ENCODE measurements around the gene NAPEPLD. TPM values are rescaled to one million over a fixed set of nuclear protein-coding genes. Genes with fewer than 3 reads are reported as not detected.

Gene NAPEPLD
- total and polyA plus RNA-seq, 2 of the 8 experiments (the other 6 are each of a cell fraction or from before 2014, with no cell fraction given): 4.2 to 9.9 TPM

- Histone ChIP-seq H2AK5ac (ENCODE audit: low read depth, low read length) (no peak overlapping the region), H3K4me1 (replicated peaks in 1 of 4; ENCODE audit: control insufficient read depth in 3 of 4, insufficient read depth in 4 of 4, low read length in 3 of 4) (0 out of 7 replicates have a peak, but pooled peaks cover 0 to 2% (median 0%) of the 10 kb centered on the region in 4 experiments), H4K91ac (replicated peaks; ENCODE audit: insufficient read length, low read length) (no peak overlapping the region), H3K9me3 (ENCODE audit: insufficient read depth in 2 of 2, low read depth in 1 of 2, low read length in 1 of 2) (no peaks in the 10 kb centered on the region), H3K4me3 (ENCODE audit: extremely low read depth in 1 of 4, insufficient read depth in 2 of 4, low read depth in 3 of 4, low read length in 4 of 4) (no peak overlapping the region), H2BK5ac (ENCODE audit: low read depth, low read length) (no peak overlapping the region), H3K36me3 (ENCODE audit: control insufficient read depth in 2 of 4, insufficient read depth in 4 of 4, low read length in 3 of 4) (peaks cover 4 to 25% (median 9%) of the 10 kb centered on the region in 4 experiments; a peak in 6 of 8 replicates), H2BK15ac (ENCODE audit: low read length) (no peak overlapping the region), H2BK120ac (replicated peaks; ENCODE audit: low read depth, low read length) (no peak overlapping the region), H3K27ac (ENCODE audit: low read depth, low read length) (no peak overlapping the region), H4K8ac (ENCODE audit: extremely low read depth, insufficient read depth, low read length) (no peak overlapping the region), H3K9ac (replicated peaks in 1 of 4; ENCODE audit: extremely low read depth in 1 of 4, low read depth in 3 of 4, low read length in 3 of 4) (no peak overlapping the region), H3K79me1 (ENCODE audit: low read depth, low read length) (no peaks in the 10 kb centered on the region), H3K56ac (replicated peaks; ENCODE audit: insufficient read length, low read depth, low read length) (no peak overlapping the region), H3K23ac (ENCODE audit: insufficient read length) (no peak overlapping the region), H3K18ac (ENCODE audit: extremely low read depth, low read length) (no peak overlapping the region), H3K14ac (ENCODE audit: insufficient read length) (no peak overlapping the region), H2BK20ac (ENCODE audit: low read length) (no peak overlapping the region), H3K23me2 (ENCODE audit: low read depth, low read length) (no peaks in the 10 kb centered on the region), H3K4ac (replicated peaks; ENCODE audit: insufficient read length, low read depth, low read length) (no peak overlapping the region), H3K79me2 (ENCODE audit: control insufficient read depth in 1 of 2, insufficient read depth in 2 of 2, low read length in 2 of 2) (peaks cover 0 to 27% of the 10 kb centered on the region in 2 experiments; a peak in 2 of 4 replicates), H2AFZ (ENCODE audit: low read length) (no peak overlapping the region), H4K20me1 (replicated peaks in 1 of 2; ENCODE audit: control insufficient read depth in 1 of 2, insufficient read depth in 2 of 2, low read length in 2 of 2) (no peaks in the 10 kb centered on the region), H3K27me3 (replicated peaks in 1 of 4; ENCODE audit: control insufficient read depth in 3 of 4, extremely low read depth in 1 of 4, insufficient read depth in 3 of 4, low read length in 3 of 4) (no peaks in the 10 kb centered on the region), H2BK12ac (ENCODE audit: low read depth, low read length) (no peak overlapping the region), H3K4me2 (ENCODE audit: insufficient read depth in 1 of 2, low read depth in 2 of 2, low read length in 2 of 2) (no peak overlapping the region), H4K5ac (ENCODE audit: insufficient read length, low read depth, low read length) (no peak overlapping the region)
- DNase-seq (ENCODE audit: low read depth in 1 of 2, low spot score in 2 of 2) (no peak), FAIRE-seq (no peak)
- TF ChIP-seq CEBPB (IDR thresholded peaks at IDR 0.05; ENCODE audit: low read depth, low read length) (peak; percentile 73), BRCA1 (IDR thresholded peaks at IDR 0.05; ENCODE audit: low read depth, low read length) (no peak)
- ChIA-PET CTCF (ENCODE audit: partially characterized antibody) (interaction anchor here (1.0 to 1.3 kb wide), 2 partner anchors 21 to 170 kb away, joined by 3 to 4 read pairs; no protein-coding TSS in a partner anchor), POLR2A (ENCODE audit: partially characterized antibody) (interaction anchor here (1.4 kb wide), 1 partner anchor 8 kb away, joined by 3 read pairs; no protein-coding TSS in a partner anchor)
- WGBS, 2 experiments (ENCODE audit: extremely low coverage in 1 of 2, insufficient coverage in 1 of 2, insufficient read length in 1 of 2, insufficient replicate concordance in 2 of 2, low coverage in 1 of 2, low lambda C conversion rate in 2 of 2, missing lambda C conversion rate in 1 of 2): 100% methylated on average over 1 of the region's 1 CpG; no CpG with 5 or more reads in 1 of the 2 experiments
These were observed 66.4 kb downstream of the NAPEPLD start for GRCh38 chr7:103082497-103082896.

All from H1 (cell line).